Memory B cell (primary cell): Measurements from ENCODE around the gene MRAS.
"Not testable (repeated sequence)": the region's sequence is repeated elsewhere in the genome, so short reads cannot be mapped to it uniquely, and the experiment has no call there.

Experiments
- ATAC-seq: fragments of 150-1000 bp; cut with Tn5 transposase; 2 replicates; pipeline ENCODE4 v1.10.0; 2021; ENCODE audit warnings: low read depth, mild to moderate bottlenecking, moderate library complexity
- DNase-seq, 2 donors: peaks; one replicate each; pipeline ENCODE4 v3.0.0; 2022; ENCODE audit warnings: low spot score in 2 of 2
- H3K27ac Mint-ChIP-seq: one replicate; pipeline ENCODE4 v1.8.0; 2022; ENCODE audit warnings: mild to moderate bottlenecking, moderate library complexity, mixed read lengths
- H3K27me3 Mint-ChIP-seq: one replicate; pipeline ENCODE4 v1.8.0; 2022; ENCODE audit warnings: mixed read lengths
- H3K36me3 Mint-ChIP-seq: one replicate; pipeline ENCODE4 v1.8.0; 2022; ENCODE audit warnings: mild to moderate bottlenecking, mixed read lengths
- H3K4me1 Mint-ChIP-seq: one replicate; pipeline ENCODE4 v1.8.0; 2022; ENCODE audit warnings: mixed read lengths
- H3K4me3 Mint-ChIP-seq: one replicate; pipeline ENCODE4 v1.8.0; 2022; ENCODE audit warnings: mild to moderate bottlenecking, moderate library complexity, mixed read lengths
- H3K9me3 Mint-ChIP-seq: one replicate; pipeline ENCODE4 v1.8.0; 2022; ENCODE audit warnings: mixed read lengths

MRAS gene

GRCh38 chr3:138452436-138452835 is 104.1 kb downstream of the MRAS start:
- Mint-ChIP-seq H3K4me1 (peaks cover 5% of the 10 kb centered on the region), H3K9me3 (no peaks in the 10 kb centered on the region), H3K4me3 (no peak overlapping the region), H3K36me3 (no peaks in the 10 kb centered on the region), H3K27ac (no peak overlapping the region), H3K27me3 (peaks cover 17% of the 10 kb centered on the region)
- no peak for ATAC-seq
- no peak for DNase-seq

- H3K4me3 Mint-ChIP-seq, H3K36me3 Mint-ChIP-seq, DNase-seq, H3K27ac Mint-ChIP-seq, H3K9me3 Mint-ChIP-seq, ATAC-seq, H3K4me1 Mint-ChIP-seq: not testable (repeated sequence)
- peaks cover 24% of the 10 kb centered on the region for H3K27me3 Mint-ChIP-seq
These were observed 105.6 kb downstream of the MRAS start for GRCh38 chr3:138453940-138454339.
